H9 (cell line): ENCODE data around the gene DLG2. TPM values are rescaled to one million over a fixed set of nuclear protein-coding genes. Genes with fewer than 3 reads are reported as not detected.
"Not testable (repeated sequence)": the region's sequence is repeated elsewhere in the genome, so short reads cannot be mapped to it uniquely, and the experiment has no call there.

Experiments used
- DNase-seq: peaks from one replicate; pipeline ENCODE4 v3.0.0-alpha.2; 2017
- H2AFZ ChIP-seq: one replicate; pipeline ENCODE4 v1.6.1; 2013; ENCODE audit warnings: mild to moderate bottlenecking, low read length, control low read depth, moderate library complexity
- H2AK5ac ChIP-seq: 2 replicates; pipeline ENCODE4 v1.6.1; 2013; ENCODE audit warnings: low read length, control low read depth, mixed read lengths; ENCODE audit not compliant: insufficient read length
- H2BK120ac ChIP-seq: one replicate; pipeline ENCODE4 v1.6.1; 2013; ENCODE audit warnings: low read depth, mild to moderate bottlenecking, low read length, control low read depth, inconsistent platforms; ENCODE audit not compliant: poor library complexity, severe bottlenecking
- H2BK12ac ChIP-seq: 2 replicates; pipeline ENCODE4 v1.6.1; 2013; ENCODE audit warnings: low read length, control low read depth, mixed read lengths, low read depth; ENCODE audit not compliant: insufficient read length
- H2BK15ac ChIP-seq: 2 replicates; pipeline ENCODE4 v1.6.1; 2013; ENCODE audit warnings: low read depth, low read length, control low read depth
- H2BK20ac ChIP-seq: one replicate; pipeline ENCODE4 v1.6.1; 2013; ENCODE audit warnings: low read depth, mild to moderate bottlenecking, low read length, control low read depth, inconsistent platforms; ENCODE audit not compliant: poor library complexity, severe bottlenecking
- H2BK5ac ChIP-seq: 2 replicates; pipeline ENCODE4 v1.6.1; 2013; ENCODE audit warnings: low read length, control low read depth, mixed read lengths; ENCODE audit not compliant: insufficient read length
- H3K14ac ChIP-seq: 2 replicates; pipeline ENCODE4 v1.6.1; 2013; ENCODE audit warnings: low read length, control low read depth; ENCODE audit not compliant: insufficient read depth
- H3K18ac ChIP-seq: 2 replicates; pipeline ENCODE4 v1.6.1; 2013; ENCODE audit warnings: low read depth, mild to moderate bottlenecking, mixed read lengths, low read length, control low read depth; ENCODE audit not compliant: insufficient read length
- H3K23ac ChIP-seq: 2 replicates; pipeline ENCODE4 v1.6.1; 2013; ENCODE audit warnings: low read length, control low read depth, mixed read lengths, low read depth; ENCODE audit not compliant: insufficient read length
- H3K23me2 ChIP-seq: 2 replicates; pipeline ENCODE4 v1.6.1; 2013; ENCODE audit warnings: low read depth, mild to moderate bottlenecking, mixed read lengths, low read length, control low read depth; ENCODE audit not compliant: insufficient read length, poor library complexity, severe bottlenecking
- H3K27ac ChIP-seq: 2 replicates; pipeline ENCODE4 v1.5.1; 2013; ENCODE audit warnings: low read length, control low read depth, mixed read lengths, low read depth; ENCODE audit not compliant: insufficient read length
- H3K27me3 ChIP-seq: 2 replicates; pipeline ENCODE4 v1.6.1; 2013; ENCODE audit warnings: low read length, control low read depth, inconsistent platforms; ENCODE audit not compliant: insufficient read depth
- H3K4ac ChIP-seq: 2 replicates; pipeline ENCODE4 v1.6.1; 2013; ENCODE audit warnings: low read depth, mild to moderate bottlenecking, control low read depth, inconsistent platforms, low read length, moderate library complexity
- H3K4me1 ChIP-seq: 2 replicates; pipeline ENCODE4 v1.6.1; 2013; ENCODE audit warnings: low read length, control low read depth, inconsistent platforms; ENCODE audit not compliant: insufficient read depth
- H3K4me2 ChIP-seq: 2 replicates; pipeline ENCODE4 v1.6.1; 2013; ENCODE audit warnings: low read length, control low read depth, mixed read lengths; ENCODE audit not compliant: insufficient read length, insufficient read depth
- H3K56ac ChIP-seq: 2 replicates; pipeline ENCODE4 v1.6.1; 2013; ENCODE audit warnings: low read depth, mild to moderate bottlenecking, mixed read lengths, low read length, control low read depth; ENCODE audit not compliant: insufficient read length
- H3K79me1 ChIP-seq: 2 replicates; pipeline ENCODE4 v1.6.1; 2013; ENCODE audit warnings: low read depth, mild to moderate bottlenecking, moderate library complexity, low read length, control low read depth, inconsistent platforms; ENCODE audit not compliant: insufficient read depth, poor library complexity, severe bottlenecking
- H3K79me2 ChIP-seq: 2 replicates; pipeline ENCODE4 v1.6.1; 2013; ENCODE audit warnings: low read length, control low read depth, inconsistent platforms; ENCODE audit not compliant: insufficient read depth
- H3K9ac ChIP-seq: 2 replicates; pipeline ENCODE4 v1.6.1; 2013; ENCODE audit warnings: low read length, control low read depth, mixed read lengths; ENCODE audit not compliant: insufficient read length; ENCODE audit errors: extremely low read depth
- H3K9me3 ChIP-seq: one replicate; pipeline ENCODE4 v1.6.1; 2013; ENCODE audit warnings: low read depth, low read length, inconsistent platforms; ENCODE audit not compliant: control insufficient read depth
- H3T11ph ChIP-seq: one replicate; pipeline ENCODE4 v1.6.1; 2013; ENCODE audit warnings: mild to moderate bottlenecking, low read length, control low read depth, inconsistent platforms
- H4K20me1 ChIP-seq: one replicate; pipeline ENCODE4 v1.6.1; 2013; ENCODE audit not compliant: control insufficient read depth, insufficient read length, insufficient read depth
- H4K5ac ChIP-seq: 2 replicates; pipeline ENCODE4 v1.6.1; 2013; ENCODE audit warnings: low read depth, mild to moderate bottlenecking, mixed read lengths, low read length, control low read depth; ENCODE audit not compliant: insufficient read length
- H4K8ac ChIP-seq: replicated peaks from 2 replicates; pipeline ENCODE4 v1.6.1; 2013; ENCODE audit warnings: low read length, control low read depth, mixed read lengths, low read depth; ENCODE audit not compliant: insufficient read length
- H4K91ac ChIP-seq: 2 replicates; pipeline ENCODE4 v1.6.1; 2013; ENCODE audit warnings: low read depth, mild to moderate bottlenecking, moderate library complexity, mixed read lengths, low read length, control low read depth; ENCODE audit not compliant: insufficient read length
- H3K27ac Mint-ChIP-seq, 3 experiments: 2 replicates in 2 of 3; 3 replicates in 1 of 3; pipeline ENCODE4 v1.8.0; 2020 to 2021; ENCODE audit warnings: mixed read lengths in 3 of 3, mild to moderate bottlenecking in 1 of 3, moderate library complexity in 1 of 3
- H3K27me3 Mint-ChIP-seq: 2 replicates; pipeline ENCODE4 v1.8.0; 2021; ENCODE audit warnings: low read depth, mild to moderate bottlenecking, moderate library complexity, mixed read lengths
- H3K36me3 Mint-ChIP-seq, 3 experiments: 2 replicates in 2 of 3; 3 replicates in 1 of 3; pipeline ENCODE4 v1.8.0; 2020 to 2021; ENCODE audit warnings: low read depth in 3 of 3, mixed read lengths in 3 of 3; ENCODE audit not compliant: insufficient read depth in 1 of 3
- H3K4me1 Mint-ChIP-seq, 2 experiments: 2 replicates each; pipeline ENCODE4 v1.8.0; 2020; ENCODE audit warnings: mixed read lengths in 2 of 2
- H3K4me3 Mint-ChIP-seq, 2 experiments: 2 replicates in 1 of 2; 3 replicates in 1 of 2; pipeline ENCODE4 v1.8.0; 2020 to 2021; ENCODE audit warnings: mild to moderate bottlenecking in 2 of 2, mixed read lengths in 2 of 2, moderate library complexity in 1 of 2
- H3K9me3 Mint-ChIP-seq, 2 experiments: 2 replicates in 1 of 2; 3 replicates in 1 of 2; pipeline ENCODE4 v1.8.0; 2020; ENCODE audit warnings: mild to moderate bottlenecking in 2 of 2, mixed read lengths in 2 of 2, moderate library complexity in 1 of 2
- WGBS: extraction: QIAGEN DNeasy Blood & Tissue Kit; methylation state at CpG from one replicate; pipeline ENCODE4 v1.1.7; 2013; ENCODE audit warnings: missing lambda C conversion rate, low lambda C conversion rate, mixed read lengths; ENCODE audit not compliant: insufficient read length; ENCODE audit errors: extremely low coverage; 5-methylcytosine and 5-hydroxymethylcytosine counted together
- total RNA-seq: library from RNA; stranded (reverse); gene quantifications from 2 replicates; pipeline ENCODE4 v1.2.1, GENCODE V29; 2021
- TF ChIP-seq, protein P1 (sequence below): fragments of 200-600 bp; sonication (generic); conservative IDR thresholded peaks from 3 replicates; pipeline ENCODE4 v1.8.0; 2021; ENCODE audit warnings: antibody characterized with exemption, mild to moderate bottlenecking

DLG2 gene
- total RNA-seq, 1 experiment from 2014 or later = 8.0 TPM

GRCh38 chr11:83599066-83599465 is 2028.1 kb downstream of the DLG2 start:
- Histone ChIP-seq H3K23ac (no peak overlapping the region), H2BK120ac (no peak overlapping the region), H2BK20ac (no peak overlapping the region), H3K27ac (no peak overlapping the region), H3K79me1 (no peaks in the 10 kb centered on the region), H3K56ac (no peak overlapping the region), H3K14ac (no peak overlapping the region), H4K91ac (no peak overlapping the region), H4K20me1 (no peaks in the 10 kb centered on the region), H2AFZ (no peak overlapping the region), H2BK15ac (no peak overlapping the region), H3K23me2 (no peaks in the 10 kb centered on the region), H4K5ac (no peak overlapping the region), H4K8ac (no peak overlapping the region), H2AK5ac (no peak overlapping the region), H3K9me3 (no peaks in the 10 kb centered on the region), H2BK12ac (no peak overlapping the region), H3K9ac (no peak overlapping the region), H3K27me3 (no peaks in the 10 kb centered on the region; the same call in 1 of the 2 replicates), H3K79me2 (no peaks in the 10 kb centered on the region), H3K4me2 (no peak overlapping the region), H3K18ac (no peak overlapping the region), H3K4me1 (no peaks in the 10 kb centered on the region), H3T11ph (no peak overlapping the region), H2BK5ac (no peak overlapping the region), H3K4ac (no peak overlapping the region)
- no peak for DNase-seq
- H3K36me3 Mint-ChIP-seq = no peaks in the 10 kb centered on the region
- H3K4me3 Mint-ChIP-seq = no peak overlapping the region
- H3K27ac Mint-ChIP-seq = peak overlapping the region in 1 of 3 experiments; percentile 49; a peak in 2 of 7 replicates
- TF ChIP-seq, protein P1, sequence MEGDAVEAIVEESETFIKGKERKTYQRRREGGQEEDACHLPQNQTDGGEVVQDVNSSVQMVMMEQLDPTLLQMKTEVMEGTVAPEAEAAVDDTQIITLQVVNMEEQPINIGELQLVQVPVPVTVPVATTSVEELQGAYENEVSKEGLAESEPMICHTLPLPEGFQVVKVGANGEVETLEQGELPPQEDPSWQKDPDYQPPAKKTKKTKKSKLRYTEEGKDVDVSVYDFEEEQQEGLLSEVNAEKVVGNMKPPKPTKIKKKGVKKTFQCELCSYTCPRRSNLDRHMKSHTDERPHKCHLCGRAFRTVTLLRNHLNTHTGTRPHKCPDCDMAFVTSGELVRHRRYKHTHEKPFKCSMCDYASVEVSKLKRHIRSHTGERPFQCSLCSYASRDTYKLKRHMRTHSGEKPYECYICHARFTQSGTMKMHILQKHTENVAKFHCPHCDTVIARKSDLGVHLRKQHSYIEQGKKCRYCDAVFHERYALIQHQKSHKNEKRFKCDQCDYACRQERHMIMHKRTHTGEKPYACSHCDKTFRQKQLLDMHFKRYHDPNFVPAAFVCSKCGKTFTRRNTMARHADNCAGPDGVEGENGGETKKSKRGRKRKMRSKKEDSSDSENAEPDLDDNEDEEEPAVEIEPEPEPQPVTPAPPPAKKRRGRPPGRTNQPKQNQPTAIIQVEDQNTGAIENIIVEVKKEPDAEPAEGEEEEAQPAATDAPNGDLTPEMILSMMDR = no peak
- H3K4me1 Mint-ChIP-seq = peaks cover 4 to 7% of the 10 kb centered on the region in 2 experiments; a peak in 3 of 4 replicates
- H3K27me3 Mint-ChIP-seq = no peaks in the 10 kb centered on the region
- no CpG with 5 or more reads among the region's 3 CpGs for WGBS
- no peaks in the 10 kb centered on the region for H3K9me3 Mint-ChIP-seq

DNA sequence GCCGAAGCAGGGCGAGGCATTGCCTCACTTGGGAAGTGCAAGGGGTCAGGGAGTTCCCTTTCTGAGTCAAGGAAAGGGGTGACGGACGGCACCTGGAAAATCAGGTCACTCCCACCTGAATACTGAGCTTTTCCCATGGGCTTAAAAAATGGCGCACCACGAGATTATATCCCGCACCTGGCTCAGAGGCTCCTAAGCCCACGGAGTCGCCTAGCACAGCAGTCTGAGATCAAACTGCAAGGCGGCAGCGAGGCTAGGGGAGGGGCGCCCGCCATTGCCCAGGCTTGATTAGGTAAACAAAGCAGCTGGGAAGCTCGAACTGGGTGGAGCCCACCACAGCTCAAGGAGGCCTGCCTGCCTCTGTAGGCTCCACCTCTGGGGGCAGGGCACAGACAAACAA is 2039.3 kb downstream of the DLG2 start:
- not testable (repeated sequence) for H2AFZ ChIP-seq, H4K91ac ChIP-seq, H2BK20ac ChIP-seq, H2BK120ac ChIP-seq, H2AK5ac ChIP-seq, H3K4me2 ChIP-seq, H2BK5ac ChIP-seq, H3K79me1 ChIP-seq, H3T11ph ChIP-seq, H3K27me3 ChIP-seq, H3K36me3 Mint-ChIP-seq, H3K23me2 ChIP-seq, H3K4me1 Mint-ChIP-seq, H3K9me3 Mint-ChIP-seq, H3K9me3 ChIP-seq, H3K18ac ChIP-seq, H3K4me1 ChIP-seq, H2BK12ac ChIP-seq, H3K79me2 ChIP-seq, H3K27me3 Mint-ChIP-seq, H4K20me1 ChIP-seq, H4K5ac ChIP-seq, H3K23ac ChIP-seq, H3K4ac ChIP-seq, H4K8ac ChIP-seq, H2BK15ac ChIP-seq, H3K56ac ChIP-seq, H3K27ac ChIP-seq
- H3K27ac Mint-ChIP-seq = peak overlapping the region in 2 of 3 experiments; percentile 85 to 96; a peak in 4 of 7 replicates
- peak overlapping the region; percentile 68 for H3K9ac ChIP-seq
- peak overlapping the region; percentile 71; the same call in 1 of the 2 replicates for H3K14ac ChIP-seq
- peak overlapping the region; percentile 81 to 88 for H3K4me3 Mint-ChIP-seq
- no CpG with 5 or more reads among the region's 14 CpGs for WGBS
- peak; percentile 39 for DNase-seq
